ENCODE measurements around the gene VPS16. TPM values are rescaled to one million over a fixed set of nuclear protein-coding genes. Genes with fewer than 3 reads are reported as not detected.

VPS16 gene
- polyA plus RNA-seq, 1 donor (not counting 4 experiments of a cell fraction or from before 2014, with no cell fraction given) = 22.7 TPM

DNA sequence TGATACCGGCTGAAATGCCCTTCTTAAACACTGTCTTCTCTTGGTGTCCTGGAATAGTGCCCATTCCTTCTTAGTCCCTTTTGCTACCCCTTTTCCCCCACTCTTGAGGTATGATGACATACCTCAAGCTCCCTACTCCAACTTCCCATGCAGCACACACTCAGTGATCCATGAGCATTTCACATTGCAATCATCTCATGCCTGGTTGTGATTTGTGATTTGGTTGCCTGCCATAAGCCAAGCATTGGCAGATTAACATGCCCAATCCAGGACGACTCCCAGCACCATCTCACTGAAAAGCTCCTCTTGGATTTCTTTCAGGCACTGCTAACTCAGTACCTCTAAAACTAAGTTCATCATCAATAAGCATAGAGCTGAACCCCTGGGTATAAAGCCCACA lies 18.0 kb downstream of the VPS16 start:
- dilution Hi-C loops (cut with MboI; ENCODE audit: extremely low pct_ligation_motif_present, low sequenced_read_pairs) = no loop called here
- FAIRE-seq = no peak

GRCh38 chr20:2859330-2860121 lies 19.0 kb downstream of the VPS16 start:
- Histone ChIP-seq H3K36me3 (ENCODE audit: control insufficient read depth in 2 of 2, extremely low read depth in 1 of 2, insufficient read depth in 2 of 2, low read length in 2 of 2) (peaks cover 11 to 12% of the 10 kb centered on the region in 2 experiments), H3K27ac (ENCODE audit: control insufficient read depth, insufficient read depth, low read length) (no peak overlapping the region), H2AFZ (ENCODE audit: control insufficient read depth, low read length) (no peak overlapping the region), H4K20me1 (ENCODE audit: control insufficient read depth, extremely low read depth, insufficient read depth, low read length) (no peaks in the 10 kb centered on the region), H3K9ac (ENCODE audit: control insufficient read depth, extremely low read depth, insufficient read depth, low read length) (no peak overlapping the region), H3K4me3 (ENCODE audit: control insufficient read depth in 2 of 3, extremely low read depth in 1 of 3, insufficient read depth in 2 of 3, low read depth in 1 of 3, low read length in 3 of 3) (no peak overlapping the region), H3K27me3 (ENCODE audit: control insufficient read depth, extremely low read depth, insufficient read depth, low read length) (no peaks in the 10 kb centered on the region), H3K9me1 (ENCODE audit: control insufficient read depth, extremely low read depth, insufficient read depth, low read length) (no peaks in the 10 kb centered on the region), H3K4me2 (ENCODE audit: control insufficient read depth, extremely low read depth, insufficient read depth, low read depth, low read length) (no peak overlapping the region), H3K4me1 (ENCODE audit: control insufficient read depth, extremely low read depth, insufficient read depth, low read length) (no peaks in the 10 kb centered on the region), H3K9me3 (ENCODE audit: control insufficient read depth, low read depth, low read length) (no peaks in the 10 kb centered on the region), H3K79me2 (ENCODE audit: control insufficient read depth, insufficient read depth, low read length) (no peaks in the 10 kb centered on the region)
- FAIRE-seq (no peak), DNase-seq (ENCODE audit: low read depth, low spot score) (no peak)
- dilution Hi-C loops (cut with MboI; ENCODE audit: extremely low pct_ligation_motif_present, low sequenced_read_pairs) = no loop called here
- TF ChIP-seq EZH2 (IDR thresholded peaks at IDR 0.05; ENCODE audit: low read length) = no peak
- no peak for TF ChIP-seq CTCF (optimal IDR thresholded peaks at IDR 0.05 in 1 of 3, IDR thresholded peaks at IDR 0.05 in 1 of 3, conservative IDR thresholded peaks at IDR 0.05 in 1 of 3; ENCODE audit: extremely low read depth in 1 of 3, insufficient read depth in 2 of 3, low read length in 3 of 3)

More for the DNA sequence above, 18.0 kb downstream of the VPS16 start:
- no peak overlapping the region for H3K4me2 ChIP-seq (ENCODE audit: control insufficient read depth, extremely low read depth, insufficient read depth, low read depth, low read length)
- H3K27me3 ChIP-seq (ENCODE audit: control insufficient read depth, extremely low read depth, insufficient read depth, low read length) = no peaks in the 10 kb centered on the region
- no peak for TF ChIP-seq CTCF (optimal IDR thresholded peaks at IDR 0.05 in 1 of 3, IDR thresholded peaks at IDR 0.05 in 1 of 3, conservative IDR thresholded peaks at IDR 0.05 in 1 of 3; ENCODE audit: extremely low read depth in 1 of 3, insufficient read depth in 2 of 3, low read length in 3 of 3)
- TF ChIP-seq EZH2 (IDR thresholded peaks at IDR 0.05; ENCODE audit: low read length) = no peak
- H3K9me1 ChIP-seq (ENCODE audit: control insufficient read depth, extremely low read depth, insufficient read depth, low read length) = no peaks in the 10 kb centered on the region
- no peak overlapping the region for H3K27ac ChIP-seq (ENCODE audit: control insufficient read depth, insufficient read depth, low read length)
- H3K4me1 ChIP-seq (ENCODE audit: control insufficient read depth, extremely low read depth, insufficient read depth, low read length) = no peaks in the 10 kb centered on the region
- H2AFZ ChIP-seq (ENCODE audit: control insufficient read depth, low read length) = no peak overlapping the region
- H4K20me1 ChIP-seq (ENCODE audit: control insufficient read depth, extremely low read depth, insufficient read depth, low read length) = no peaks in the 10 kb centered on the region
- no peaks in the 10 kb centered on the region for H3K79me2 ChIP-seq (ENCODE audit: control insufficient read depth, insufficient read depth, low read length)
- H3K9me3 ChIP-seq (ENCODE audit: control insufficient read depth, low read depth, low read length) = no peaks in the 10 kb centered on the region
- no peak for DNase-seq (ENCODE audit: low read depth, low spot score)
- H3K9ac ChIP-seq (ENCODE audit: control insufficient read depth, extremely low read depth, insufficient read depth, low read length) = no peak overlapping the region
- peaks cover 8 to 11% of the 10 kb centered on the region in 2 experiments for H3K36me3 ChIP-seq (ENCODE audit: control insufficient read depth in 2 of 2, extremely low read depth in 1 of 2, insufficient read depth in 2 of 2, low read length in 2 of 2)
- H3K4me3 ChIP-seq (ENCODE audit: control insufficient read depth in 2 of 3, extremely low read depth in 1 of 3, insufficient read depth in 2 of 3, low read depth in 1 of 3, low read length in 3 of 3) = no peak overlapping the region

Measured in keratinocyte (primary cell).